ENCODE data around the gene LAMB4. TPM values are rescaled to one million over a fixed set of nuclear protein-coding genes. Genes with fewer than 3 reads are reported as not detected.

Gene LAMB4
- total and polyA plus RNA-seq, 2 of the 8 experiments (the other 6 are each of a cell fraction or from before 2014, with no cell fraction given) = not detected

- TF ChIP-seq CHD7 (IDR thresholded peaks at IDR 0.05; ENCODE audit: insufficient replicate concordance, low read length) = no peak
- no peak for TF ChIP-seq CTBP2 (IDR thresholded peaks at IDR 0.05; ENCODE audit: borderline replicate concordance, insufficient read depth, insufficient read length, low read length)
- TF ChIP-seq FOSL1 (IDR thresholded peaks at IDR 0.05; ENCODE audit: insufficient read depth, low read depth, low read length) = no peak
- no peak for TF ChIP-seq TBP (IDR thresholded peaks at IDR 0.05; ENCODE audit: low read depth, low read length)
- no peak for TF ChIP-seq TCF12 (IDR thresholded peaks at IDR 0.05; ENCODE audit: low read depth, low read length)
- no peak for TF ChIP-seq NRF1 (IDR thresholded peaks at IDR 0.05; ENCODE audit: low read depth, low read length)
- TF ChIP-seq CBX8 (IDR thresholded peaks at IDR 0.05; ENCODE audit: borderline replicate concordance, low read depth, low read length) = no peak
- TF ChIP-seq GTF2F1 (IDR thresholded peaks at IDR 0.05; ENCODE audit: borderline replicate concordance, low read depth, low read length) = no peak
- TF ChIP-seq SIN3A (conservative IDR thresholded peaks at IDR 0.05 in 1 of 2, IDR thresholded peaks at IDR 0.05 in 1 of 2; ENCODE audit: low read depth in 1 of 2, low read length in 2 of 2) = no peak
- no peak for TF ChIP-seq BCL11A (IDR thresholded peaks at IDR 0.05; ENCODE audit: low read depth in 2 of 2, low read length in 2 of 2)
- no peak for TF ChIP-seq MAFK (IDR thresholded peaks at IDR 0.05; ENCODE audit: low read depth, low read length)
- no peak for TF ChIP-seq RBBP5 (IDR thresholded peaks at IDR 0.05; ENCODE audit: borderline replicate concordance, low read depth, low read length)
Measured at GRCh38 chr7:108078211-108078673, 51.9 kb downstream of the LAMB4 start (continued).

All from H1 (cell line).